ENCODE measurements around the gene HIVEP3. TPM values are rescaled to one million over a fixed set of nuclear protein-coding genes. Genes with fewer than 3 reads are reported as not detected.

Gene HIVEP3
- total RNA-seq, 4 donors from 2014 or later = 4.6 to 8.3 (median 6.5) TPM

DNA sequence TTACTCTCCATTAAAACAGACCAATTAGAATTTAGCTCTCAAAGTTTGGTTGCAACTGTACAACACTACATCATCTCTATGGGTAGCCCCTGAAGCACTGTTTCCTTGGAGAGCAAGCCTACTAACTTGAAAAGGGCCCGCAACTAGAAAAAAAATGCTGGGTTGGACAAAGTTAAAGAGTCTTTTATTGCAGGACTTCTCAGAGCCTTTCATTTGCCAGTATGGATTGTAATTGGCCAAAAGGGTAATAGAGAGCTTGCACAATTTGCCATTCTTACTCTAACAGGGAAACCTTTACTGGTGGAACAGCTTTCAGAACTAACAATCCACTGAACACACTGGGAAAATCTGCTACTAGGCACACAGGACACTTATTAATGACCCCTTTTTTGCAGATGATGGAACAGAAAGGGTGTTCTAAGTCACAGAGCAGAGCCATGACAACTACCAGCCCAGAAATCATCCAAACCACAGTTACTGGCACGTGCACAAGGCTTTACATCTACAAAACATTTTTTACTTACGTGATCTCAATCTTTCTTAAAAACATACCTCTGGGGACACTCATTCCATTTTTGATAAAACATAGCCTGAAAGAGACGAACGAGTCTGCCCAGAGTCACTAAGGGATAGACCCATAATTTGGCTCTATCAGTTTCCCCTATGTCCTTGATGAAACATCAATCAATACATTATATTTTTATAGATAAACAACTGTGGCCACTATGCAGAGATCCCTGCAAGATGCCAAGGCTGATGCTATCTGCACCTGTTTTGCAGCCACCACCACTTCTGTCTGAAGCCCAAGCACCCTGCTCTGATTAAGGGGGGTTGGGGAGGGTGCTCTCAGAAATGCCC is 257.9 kb downstream of the HIVEP3 start:
- Histone ChIP-seq H3K27me3 (no peaks in the 10 kb centered on the region), H3K9me3 (no peaks in the 10 kb centered on the region), H3K4me1 (peaks cover 0 to 9% (median 3%) of the 10 kb centered on the region in 4 donors), H3K4me3 (peak overlapping the region; percentile 42 to 79 (median 63)), H3K27ac (no peak overlapping the region), H3K36me3 (no peaks in the 10 kb centered on the region)
- no peak for DNase-seq
- no peak for TF ChIP-seq POLR2A (IDR thresholded peaks at IDR 0.05)
- TF ChIP-seq, protein P1, sequence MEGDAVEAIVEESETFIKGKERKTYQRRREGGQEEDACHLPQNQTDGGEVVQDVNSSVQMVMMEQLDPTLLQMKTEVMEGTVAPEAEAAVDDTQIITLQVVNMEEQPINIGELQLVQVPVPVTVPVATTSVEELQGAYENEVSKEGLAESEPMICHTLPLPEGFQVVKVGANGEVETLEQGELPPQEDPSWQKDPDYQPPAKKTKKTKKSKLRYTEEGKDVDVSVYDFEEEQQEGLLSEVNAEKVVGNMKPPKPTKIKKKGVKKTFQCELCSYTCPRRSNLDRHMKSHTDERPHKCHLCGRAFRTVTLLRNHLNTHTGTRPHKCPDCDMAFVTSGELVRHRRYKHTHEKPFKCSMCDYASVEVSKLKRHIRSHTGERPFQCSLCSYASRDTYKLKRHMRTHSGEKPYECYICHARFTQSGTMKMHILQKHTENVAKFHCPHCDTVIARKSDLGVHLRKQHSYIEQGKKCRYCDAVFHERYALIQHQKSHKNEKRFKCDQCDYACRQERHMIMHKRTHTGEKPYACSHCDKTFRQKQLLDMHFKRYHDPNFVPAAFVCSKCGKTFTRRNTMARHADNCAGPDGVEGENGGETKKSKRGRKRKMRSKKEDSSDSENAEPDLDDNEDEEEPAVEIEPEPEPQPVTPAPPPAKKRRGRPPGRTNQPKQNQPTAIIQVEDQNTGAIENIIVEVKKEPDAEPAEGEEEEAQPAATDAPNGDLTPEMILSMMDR (IDR thresholded peaks at IDR 0.05) = no peak

GRCh38 chr1:41659903-41660302 is 258.8 kb downstream of the HIVEP3 start:
- H3K27ac ChIP-seq = no peak overlapping the region
- no peaks in the 10 kb centered on the region for H3K9me3 ChIP-seq
- TF ChIP-seq, protein P1 (IDR thresholded peaks at IDR 0.05) = no peak
- TF ChIP-seq POLR2A (IDR thresholded peaks at IDR 0.05) = no peak
- no peak for DNase-seq
- no peaks in the 10 kb centered on the region for H3K36me3 ChIP-seq
- no peaks in the 10 kb centered on the region for H3K27me3 ChIP-seq
- H3K4me1 ChIP-seq = peaks cover 0 to 9% (median 3%) of the 10 kb centered on the region in 4 donors
- no peak overlapping the region for H3K4me3 ChIP-seq

- no peaks in the 10 kb centered on the region for H3K9me3 ChIP-seq
- DNase-seq = no peak
- H3K27me3 ChIP-seq = no peaks in the 10 kb centered on the region
- H3K27ac ChIP-seq = no peak overlapping the region
- H3K4me1 ChIP-seq = peaks cover 0 to 9% (median 3%) of the 10 kb centered on the region in 4 donors
- no peaks in the 10 kb centered on the region for H3K36me3 ChIP-seq
- no peak for TF ChIP-seq POLR2A (IDR thresholded peaks at IDR 0.05)
- TF ChIP-seq, protein P1 (IDR thresholded peaks at IDR 0.05) = no peak
- H3K4me3 ChIP-seq = no peak overlapping the region
These were observed 259.6 kb downstream of the HIVEP3 start for GRCh38 chr1:41659159-41659495.

DNA sequence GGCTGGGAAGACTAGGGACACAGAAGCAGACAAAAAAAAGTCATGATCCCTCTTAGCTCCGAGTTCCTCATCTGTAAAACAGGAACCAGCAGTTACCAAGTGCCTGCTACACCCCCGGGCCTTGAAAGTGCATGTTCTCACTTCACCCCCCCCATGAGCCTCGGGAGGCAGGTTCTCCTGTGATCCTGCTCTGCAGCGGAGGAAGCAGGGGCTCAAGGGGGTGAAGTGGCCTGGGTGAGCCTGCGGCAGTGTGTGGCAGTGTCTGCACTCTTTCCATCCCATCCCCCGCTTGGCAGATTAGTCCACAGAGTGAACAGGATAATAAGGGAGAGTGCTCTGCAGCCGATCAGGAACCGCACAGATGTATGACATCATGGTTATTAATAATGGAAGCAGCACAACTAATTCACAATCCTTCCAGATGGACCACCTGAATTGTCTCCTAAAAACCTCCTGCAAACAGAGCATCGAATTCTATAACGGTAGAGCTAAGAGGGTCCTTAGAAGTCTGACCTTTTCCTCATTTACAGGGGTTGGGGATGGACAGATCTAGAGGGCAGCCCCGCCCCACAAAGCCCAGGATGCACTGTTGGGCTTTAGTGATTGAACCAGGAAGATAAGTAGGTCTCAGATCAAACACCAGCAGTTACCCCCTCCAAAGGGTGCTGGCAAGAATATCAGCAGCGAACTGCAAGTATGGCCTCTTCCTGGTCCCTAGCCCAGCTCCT is 260.1 kb downstream of the HIVEP3 start:
- Histone ChIP-seq H3K4me3 (no peak overlapping the region), H3K9me3 (no peaks in the 10 kb centered on the region), H3K36me3 (no peaks in the 10 kb centered on the region), H3K4me1 (peaks cover 0 to 9% (median 3%) of the 10 kb centered on the region in 4 donors), H3K27me3 (no peaks in the 10 kb centered on the region), H3K27ac (no peak overlapping the region)
- DNase-seq = peak in 1 of 3 donors; percentile 27
- TF ChIP-seq, protein P1 (IDR thresholded peaks at IDR 0.05) = no peak
- TF ChIP-seq POLR2A (IDR thresholded peaks at IDR 0.05) = no peak

- TF ChIP-seq, protein P1 (IDR thresholded peaks at IDR 0.05) = no peak
- TF ChIP-seq POLR2A (IDR thresholded peaks at IDR 0.05) = no peak
- Histone ChIP-seq H3K4me3 (no peak overlapping the region), H3K27ac (no peak overlapping the region), H3K9me3 (no peaks in the 10 kb centered on the region), H3K36me3 (no peaks in the 10 kb centered on the region), H3K27me3 (no peaks in the 10 kb centered on the region), H3K4me1 (peaks cover 0 to 9% (median 3%) of the 10 kb centered on the region in 4 donors)
- peak in 1 of 3 donors; percentile 39 for DNase-seq
These were observed 260.9 kb downstream of the HIVEP3 start for GRCh38 chr1:41657679-41658295.
